HL-60 (cell line): Measurements from ENCODE around the gene ELAVL3.

Experiments
- GABPA ChIP-seq: IDR thresholded peaks from 2 replicates; pipeline ENCODE4 v1.6.1; 2012; ENCODE audit warnings: low read depth
- SPI1 ChIP-seq: IDR thresholded peaks from 2 replicates; pipeline ENCODE4 v1.6.1; 2012; ENCODE audit warnings: low read depth, mild to moderate bottlenecking, borderline replicate concordance
- TF ChIP-seq, protein P1 (sequence below): IDR thresholded peaks from one replicate; pipeline ENCODE4 v1.5.1; 2011; ENCODE audit warnings: low read length, control low read depth, inconsistent platforms; ENCODE audit not compliant: insufficient read depth

DNA sequence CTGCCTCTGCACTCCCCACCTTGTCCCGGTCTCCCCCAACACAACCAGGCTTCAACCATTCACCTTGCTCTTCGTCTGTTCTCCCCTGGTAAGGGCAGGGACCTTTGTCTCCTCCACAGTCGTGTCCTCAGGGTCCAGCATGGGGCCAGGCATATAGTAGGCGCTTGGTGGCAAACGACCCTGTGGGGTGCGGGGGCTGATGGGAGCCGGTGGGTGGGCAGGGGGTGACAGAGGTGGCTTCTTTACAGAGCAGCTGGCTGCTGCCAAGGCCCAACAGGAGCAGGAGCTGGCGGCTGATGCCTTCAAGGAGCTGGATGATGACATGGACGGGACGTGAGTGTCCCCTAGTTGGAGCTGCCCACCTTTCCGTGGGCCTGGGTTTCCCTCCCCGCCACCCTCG, 35.7 kb downstream of the ELAVL3 start:
- TF ChIP-seq, protein P1, sequence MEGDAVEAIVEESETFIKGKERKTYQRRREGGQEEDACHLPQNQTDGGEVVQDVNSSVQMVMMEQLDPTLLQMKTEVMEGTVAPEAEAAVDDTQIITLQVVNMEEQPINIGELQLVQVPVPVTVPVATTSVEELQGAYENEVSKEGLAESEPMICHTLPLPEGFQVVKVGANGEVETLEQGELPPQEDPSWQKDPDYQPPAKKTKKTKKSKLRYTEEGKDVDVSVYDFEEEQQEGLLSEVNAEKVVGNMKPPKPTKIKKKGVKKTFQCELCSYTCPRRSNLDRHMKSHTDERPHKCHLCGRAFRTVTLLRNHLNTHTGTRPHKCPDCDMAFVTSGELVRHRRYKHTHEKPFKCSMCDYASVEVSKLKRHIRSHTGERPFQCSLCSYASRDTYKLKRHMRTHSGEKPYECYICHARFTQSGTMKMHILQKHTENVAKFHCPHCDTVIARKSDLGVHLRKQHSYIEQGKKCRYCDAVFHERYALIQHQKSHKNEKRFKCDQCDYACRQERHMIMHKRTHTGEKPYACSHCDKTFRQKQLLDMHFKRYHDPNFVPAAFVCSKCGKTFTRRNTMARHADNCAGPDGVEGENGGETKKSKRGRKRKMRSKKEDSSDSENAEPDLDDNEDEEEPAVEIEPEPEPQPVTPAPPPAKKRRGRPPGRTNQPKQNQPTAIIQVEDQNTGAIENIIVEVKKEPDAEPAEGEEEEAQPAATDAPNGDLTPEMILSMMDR: no peak
- TF ChIP-seq SPI1: no peak
- TF ChIP-seq GABPA: no peak
